Right hindlimb (tissue), 1 donor: ENCODE measurements around the gene CHD2.

Experiments
- DNase-seq: peaks from one replicate; pipeline ENCODE4 v3.0.0-alpha.2; 2018

Gene CHD2

DNA sequence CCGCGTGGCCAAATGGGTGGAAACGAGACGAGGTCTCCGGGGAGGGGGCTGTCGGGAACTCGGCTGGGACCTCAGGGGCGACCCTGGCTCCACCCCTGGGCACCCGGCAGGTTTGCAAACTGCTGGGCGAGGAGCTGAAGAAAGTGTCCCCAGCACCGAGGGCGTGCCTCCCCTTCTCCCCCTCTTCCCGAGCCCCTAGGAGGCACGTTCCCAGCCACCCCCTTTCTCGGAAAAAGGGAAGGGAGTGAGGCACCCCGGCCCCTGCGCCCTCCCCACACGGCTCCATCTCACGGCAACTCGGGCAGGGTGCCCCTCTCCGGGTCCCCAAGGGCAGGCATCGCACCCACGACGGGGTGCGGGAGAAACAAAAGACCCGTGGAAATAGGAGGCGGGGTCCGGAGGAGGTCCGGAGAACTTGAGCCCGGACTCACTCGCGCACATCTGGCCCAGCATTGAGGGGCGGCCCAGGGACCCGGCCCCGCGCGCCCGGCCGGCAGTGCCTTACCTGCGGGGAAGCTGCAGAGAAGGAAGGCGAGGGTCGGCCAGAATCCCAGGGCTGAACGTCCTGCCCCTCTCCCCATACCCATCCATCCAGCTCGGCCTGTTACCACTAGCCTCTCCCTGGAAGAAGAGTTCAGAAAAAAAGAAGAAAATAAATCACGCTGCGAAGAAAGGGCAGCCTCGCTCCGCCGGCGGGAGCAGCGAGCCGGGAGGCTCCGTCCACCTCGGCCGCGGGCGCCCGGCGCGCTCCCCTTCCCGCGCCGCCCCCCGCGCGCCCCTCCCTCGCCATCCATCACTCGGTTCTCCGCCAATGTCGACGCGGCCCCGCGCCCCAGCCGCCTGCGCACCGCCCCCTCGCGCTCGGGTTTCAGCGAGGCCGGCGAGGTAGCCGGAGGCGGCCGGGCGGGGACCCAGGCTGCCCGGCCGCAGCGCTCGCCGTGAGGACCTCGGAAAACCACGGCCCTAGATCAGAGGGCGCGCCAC lies 172.6 kb downstream of the CHD2 start:
- DNase-seq, result peak; percentile 93

- no peak for DNase-seq
These were observed 173.4 kb downstream of the CHD2 start for GRCh38 chr15:93073465-93073952.

- no peak for DNase-seq
These were observed 174.5 kb downstream of the CHD2 start for GRCh38 chr15:93074599-93074998.

GRCh38 chr15:93076217-93076616 lies 176.1 kb downstream of the CHD2 start:
- no peak for DNase-seq

DNA sequence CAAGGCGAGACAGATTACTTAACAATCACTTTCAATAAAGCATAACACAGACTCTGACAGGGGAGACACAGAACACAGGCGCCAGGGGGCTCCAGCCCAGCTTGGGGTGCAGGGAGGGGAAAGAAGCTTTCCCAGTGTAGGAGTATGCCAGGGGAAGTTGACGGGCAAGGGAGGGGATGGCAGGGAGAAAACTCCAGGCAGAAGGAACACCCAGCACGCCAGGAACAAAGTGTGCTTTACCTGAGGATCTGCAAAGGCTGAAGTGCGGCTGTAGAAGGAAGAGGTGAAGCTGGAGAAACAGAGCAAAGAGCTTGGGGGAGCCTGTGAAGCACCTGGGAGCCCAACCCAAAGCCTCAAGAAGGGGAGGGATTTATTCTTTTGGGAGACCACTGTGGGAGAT lies 176.8 kb downstream of the CHD2 start:
- DNase-seq, result no peak
